Gastrocnemius medialis (tissue), 4 donors: ENCODE results near the gene CDPF1.

Experiments used
- POLR2A ChIP-seq, 2 donors: fragments of 450-650 bp; IDR thresholded peaks; one replicate each; pipeline ENCODE4 v1.6.1; 2017; ENCODE audit warnings: antibody characterized with exemption in 2 of 2, mild to moderate bottlenecking in 2 of 2, moderate library complexity in 2 of 2
- TF ChIP-seq, protein P1 (sequence below), 5 experiments: fragments of 450-650 bp in 3 of 5; fragments of 200-600 bp in 2 of 5; sonication (generic) in 2 of 5; IDR thresholded peaks in 4 of 5; conservative IDR thresholded peaks in 1 of 5; 1 replicate in 4 of 5; 2 replicates in 1 of 5; pipeline ENCODE4 v1.5.1; 2016 to 2019; ENCODE audit warnings: antibody characterized with exemption in 5 of 5, mild to moderate bottlenecking in 3 of 5, moderate library complexity in 3 of 5

DNA sequence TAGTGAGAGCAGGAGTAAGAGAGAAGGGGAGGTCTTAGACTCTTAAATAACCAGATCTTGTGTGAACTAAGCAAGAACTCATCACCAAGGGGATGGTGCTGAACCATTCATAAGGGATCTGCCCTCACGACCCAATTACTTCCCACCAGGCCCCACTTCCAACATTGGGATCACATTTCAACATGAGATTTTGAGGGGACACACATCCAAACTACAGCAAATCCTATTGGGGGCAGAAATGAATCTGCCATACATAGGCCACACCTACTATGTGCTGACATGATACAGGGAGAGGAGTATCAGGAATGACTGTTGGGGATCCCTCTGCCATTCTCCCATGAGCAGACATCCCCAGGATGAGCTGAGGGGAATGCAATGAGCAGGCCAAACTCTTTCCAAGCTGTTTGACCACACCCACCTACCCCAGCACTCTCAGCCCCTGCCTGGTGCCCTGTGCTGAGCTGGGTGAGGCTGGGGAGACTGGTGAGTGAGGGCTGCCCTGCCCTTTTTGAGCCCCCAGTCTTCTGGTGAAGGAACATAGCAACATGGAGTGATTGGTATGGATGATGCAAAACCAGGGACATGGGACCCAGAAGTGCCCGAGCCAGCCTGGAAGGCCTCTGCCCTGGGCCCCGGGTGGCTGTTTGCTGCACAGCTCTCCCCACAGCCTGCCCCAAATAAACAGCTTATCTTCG is 45.3 kb upstream of the CDPF1 start:
- TF ChIP-seq, protein P1, sequence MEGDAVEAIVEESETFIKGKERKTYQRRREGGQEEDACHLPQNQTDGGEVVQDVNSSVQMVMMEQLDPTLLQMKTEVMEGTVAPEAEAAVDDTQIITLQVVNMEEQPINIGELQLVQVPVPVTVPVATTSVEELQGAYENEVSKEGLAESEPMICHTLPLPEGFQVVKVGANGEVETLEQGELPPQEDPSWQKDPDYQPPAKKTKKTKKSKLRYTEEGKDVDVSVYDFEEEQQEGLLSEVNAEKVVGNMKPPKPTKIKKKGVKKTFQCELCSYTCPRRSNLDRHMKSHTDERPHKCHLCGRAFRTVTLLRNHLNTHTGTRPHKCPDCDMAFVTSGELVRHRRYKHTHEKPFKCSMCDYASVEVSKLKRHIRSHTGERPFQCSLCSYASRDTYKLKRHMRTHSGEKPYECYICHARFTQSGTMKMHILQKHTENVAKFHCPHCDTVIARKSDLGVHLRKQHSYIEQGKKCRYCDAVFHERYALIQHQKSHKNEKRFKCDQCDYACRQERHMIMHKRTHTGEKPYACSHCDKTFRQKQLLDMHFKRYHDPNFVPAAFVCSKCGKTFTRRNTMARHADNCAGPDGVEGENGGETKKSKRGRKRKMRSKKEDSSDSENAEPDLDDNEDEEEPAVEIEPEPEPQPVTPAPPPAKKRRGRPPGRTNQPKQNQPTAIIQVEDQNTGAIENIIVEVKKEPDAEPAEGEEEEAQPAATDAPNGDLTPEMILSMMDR (IDR thresholded peaks at IDR 0.05 in 4 of 5, conservative IDR thresholded peaks at IDR 0.05 in 1 of 5) = no peak
- no peak for TF ChIP-seq POLR2A (IDR thresholded peaks at IDR 0.05)
